ENCODE measurements around the gene CHD9.

DNA sequence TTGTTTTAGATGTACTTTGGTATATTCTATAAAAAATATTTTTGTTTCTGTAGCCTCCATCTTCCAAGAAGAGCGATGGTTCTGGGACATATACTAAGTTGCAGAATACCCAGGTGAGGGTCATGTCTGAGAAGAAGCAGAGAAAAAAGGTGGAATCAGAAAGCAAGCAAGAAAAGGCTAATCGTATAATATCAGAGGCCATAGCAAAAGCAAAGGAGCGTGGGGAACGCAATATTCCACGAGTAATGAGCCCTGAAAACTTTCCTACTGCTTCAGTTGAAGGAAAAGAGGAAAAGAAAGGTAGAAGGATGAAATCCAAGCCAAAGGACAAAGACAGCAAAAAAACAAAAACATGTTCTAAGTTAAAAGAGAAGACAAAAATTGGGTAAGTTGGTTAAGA lies 154.6 kb downstream of the CHD9 start:
- TF ChIP-seq CTCF (conservative IDR thresholded peaks at IDR 0.05), result no peak
- TF ChIP-seq ZFX (IDR thresholded peaks at IDR 0.05), result no peak

Data from C4-2B (cell line).